ENCODE results near the gene IREB2.
"Not testable (repeated sequence)": the region's sequence is repeated elsewhere in the genome, so short reads cannot be mapped to it uniquely, and the experiment has no call there.

Gene IREB2

DNA sequence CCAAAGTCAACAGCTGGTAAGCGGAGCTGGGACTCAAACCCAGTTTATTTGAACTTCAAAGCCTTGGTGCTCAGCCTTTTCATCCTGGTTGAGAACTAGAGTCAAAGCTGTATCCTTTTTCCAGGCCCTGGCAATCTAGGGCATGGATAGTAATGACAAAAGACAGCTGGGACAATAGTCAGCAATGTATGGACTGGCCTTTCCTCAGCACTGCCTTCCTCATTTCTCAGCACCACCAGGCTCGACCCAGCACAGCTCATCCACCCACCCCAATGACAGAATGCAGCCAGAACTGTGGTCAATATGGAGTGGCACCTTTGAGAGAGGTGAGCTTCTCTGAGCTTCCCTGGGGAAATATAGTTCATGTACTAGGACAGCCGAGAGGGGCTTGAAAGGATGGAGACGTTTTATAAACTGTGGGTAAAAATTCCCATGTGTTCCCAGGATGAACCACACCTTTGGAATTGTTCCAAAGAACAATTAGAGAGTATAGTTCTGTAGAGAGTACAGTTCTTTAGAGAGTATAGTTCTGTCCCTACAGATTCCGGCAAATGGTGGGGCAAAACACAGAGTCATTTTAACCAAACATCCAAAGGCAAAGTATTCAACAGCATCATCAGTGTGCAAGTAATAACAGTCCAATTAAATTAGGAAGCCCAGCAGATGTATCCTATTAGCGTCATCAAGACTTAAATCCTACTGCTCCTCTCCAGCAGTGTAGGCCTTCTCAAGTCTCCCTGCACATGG lies 30.2 kb upstream of the IREB2 start:
- DNase-seq (ENCODE audit: low read depth) = no peak

DNA sequence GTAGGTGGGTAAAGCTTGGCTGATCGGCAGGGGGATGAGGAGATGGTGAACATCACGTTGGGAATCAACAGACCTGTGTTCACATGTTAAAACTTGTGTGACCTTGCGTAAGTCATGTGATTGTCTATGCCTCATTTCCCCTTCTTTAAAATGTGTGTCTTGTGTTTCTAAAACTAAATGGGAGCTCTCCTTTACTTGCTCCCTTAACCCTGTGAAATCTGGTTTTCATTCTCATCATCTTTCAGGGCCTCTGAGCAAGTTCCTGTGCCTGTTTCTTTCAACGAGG lies 29.7 kb upstream of the IREB2 start:
- DNase-seq (ENCODE audit: low read depth) = no peak

DNA sequence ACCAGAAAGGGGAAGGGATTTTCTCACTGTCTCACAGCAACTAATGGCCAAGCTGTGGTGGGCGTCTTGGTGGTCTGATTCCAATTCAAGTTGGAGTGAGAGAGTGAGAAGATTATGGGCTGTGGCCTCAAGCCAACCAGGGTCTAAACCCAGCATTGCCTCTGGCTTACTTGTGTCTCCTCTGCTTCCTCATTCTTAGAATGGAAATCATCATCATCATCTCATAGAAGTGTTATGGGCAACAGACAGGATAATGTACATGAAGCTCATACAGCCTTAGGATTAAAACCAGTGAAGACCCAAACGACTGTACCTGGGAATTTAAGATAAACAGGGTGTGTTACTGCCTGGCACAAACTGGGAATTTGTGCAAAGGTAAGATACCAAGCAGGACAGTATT lies 29.1 kb upstream of the IREB2 start:
- no peak for DNase-seq (ENCODE audit: low read depth)

DNA sequence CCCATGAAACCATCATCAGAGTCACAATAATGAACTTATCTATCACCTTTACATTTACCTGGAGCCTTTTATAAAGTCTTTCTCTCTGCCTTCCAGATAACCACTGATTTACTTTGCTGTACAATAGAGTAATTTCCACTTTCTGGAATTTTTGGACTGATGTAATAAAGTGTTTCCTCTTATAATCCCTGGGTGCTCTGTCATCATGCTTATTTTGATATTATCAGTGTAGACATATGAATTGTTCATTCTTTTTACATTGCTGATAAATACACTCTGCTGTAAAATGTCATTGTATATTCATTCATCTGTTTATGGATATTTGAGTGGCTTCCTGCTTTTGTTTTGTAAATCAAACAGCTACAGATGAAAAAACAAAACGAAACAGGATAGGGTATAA lies 27.0 kb upstream of the IREB2 start:
- DNase-seq (ENCODE audit: low read depth) = no peak

DNA sequence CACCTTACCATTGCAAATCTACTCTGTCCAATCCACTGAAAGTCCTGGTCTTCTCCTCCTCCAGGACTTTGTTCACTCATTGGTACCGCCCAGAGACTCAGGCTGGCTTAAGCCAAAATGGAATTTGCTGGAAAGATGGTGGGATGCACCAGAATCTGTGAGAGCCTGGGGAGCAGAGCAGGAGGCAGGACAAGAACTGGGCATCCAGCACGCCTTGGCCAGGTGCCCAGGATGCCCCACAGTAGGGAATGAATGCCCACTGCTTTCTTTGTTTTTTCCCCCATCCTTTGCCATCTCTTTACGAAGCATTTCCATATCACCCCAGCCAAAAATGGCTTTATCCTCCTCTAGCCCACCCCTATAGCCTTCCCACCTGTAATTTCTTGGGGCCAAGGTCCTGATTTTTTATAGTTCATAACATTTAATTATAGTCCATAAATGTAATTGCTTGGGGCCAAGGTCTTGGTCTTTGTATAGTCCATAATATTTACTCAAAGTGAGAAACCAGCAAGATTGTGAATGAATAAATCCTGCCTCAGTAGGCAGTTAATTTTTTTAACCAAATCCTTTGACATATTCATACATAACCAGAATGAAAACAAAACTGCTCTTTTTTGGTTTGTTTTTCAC lies 23.3 kb upstream of the IREB2 start:
- no peak for DNase-seq (ENCODE audit: low read depth)

DNA sequence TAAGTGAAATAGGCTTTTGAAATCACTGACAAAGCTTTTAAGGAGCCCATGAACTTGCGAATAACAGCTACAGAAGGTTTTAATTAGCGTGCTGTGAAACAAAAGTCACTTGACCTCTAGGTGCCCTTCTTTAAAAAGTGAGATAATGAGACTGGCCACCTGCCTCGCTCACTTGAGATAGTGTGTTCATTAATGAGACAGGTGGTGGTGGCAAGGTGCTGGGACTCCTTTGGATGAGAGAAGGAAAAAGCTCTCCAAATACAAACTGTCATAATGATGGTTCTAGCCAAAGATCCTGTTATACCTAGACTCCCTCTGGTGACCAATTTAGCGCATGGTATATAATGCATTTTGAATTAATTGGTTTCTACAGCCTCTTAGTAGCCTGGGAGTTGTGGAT lies 22.7 kb upstream of the IREB2 start:
- DNase-seq (ENCODE audit: low read depth) = no peak

DNA sequence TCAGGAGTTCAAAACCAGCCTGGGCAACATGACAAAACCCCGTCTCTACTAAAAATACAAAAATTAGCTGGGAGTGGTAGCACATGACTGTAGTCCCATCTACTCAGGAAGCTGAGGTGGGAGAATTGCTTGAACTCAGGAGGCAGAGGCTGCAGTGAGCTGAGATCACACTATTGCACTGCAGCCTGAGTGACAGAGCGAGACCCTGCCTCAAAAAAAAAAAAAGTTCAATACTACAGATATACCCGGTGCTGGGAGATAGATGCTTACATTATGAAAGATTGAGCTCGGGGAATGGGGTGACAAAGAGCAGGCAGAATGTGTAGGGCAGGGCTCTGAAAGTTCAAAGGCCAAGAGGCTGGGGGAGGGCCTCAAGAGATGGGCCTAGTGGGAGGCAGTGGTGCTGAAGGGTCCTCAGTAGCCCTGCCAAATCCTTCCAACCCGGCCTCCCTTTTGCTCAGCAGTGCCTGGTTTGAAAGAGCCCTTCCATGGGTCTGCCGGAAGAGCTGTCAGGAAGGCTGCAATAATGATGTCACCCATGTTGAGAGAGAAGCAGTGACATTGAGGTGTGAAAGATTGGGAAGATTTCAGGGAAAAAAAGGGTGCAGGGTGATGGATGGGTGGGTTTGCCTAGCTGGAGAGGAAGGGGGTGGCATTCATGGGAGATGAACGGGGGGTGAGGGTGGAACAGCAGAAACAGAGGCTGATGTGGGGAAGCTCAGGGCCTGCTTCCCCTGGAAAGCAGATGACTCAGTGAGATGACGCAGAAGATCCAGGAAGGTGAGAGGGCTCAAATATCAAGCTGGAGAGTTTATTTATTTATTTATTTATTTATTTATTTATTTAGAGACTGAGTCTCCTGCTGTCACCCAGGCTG lies 20.0 kb upstream of the IREB2 start:
- DNase-seq (ENCODE audit: low read depth) = no peak

DNA sequence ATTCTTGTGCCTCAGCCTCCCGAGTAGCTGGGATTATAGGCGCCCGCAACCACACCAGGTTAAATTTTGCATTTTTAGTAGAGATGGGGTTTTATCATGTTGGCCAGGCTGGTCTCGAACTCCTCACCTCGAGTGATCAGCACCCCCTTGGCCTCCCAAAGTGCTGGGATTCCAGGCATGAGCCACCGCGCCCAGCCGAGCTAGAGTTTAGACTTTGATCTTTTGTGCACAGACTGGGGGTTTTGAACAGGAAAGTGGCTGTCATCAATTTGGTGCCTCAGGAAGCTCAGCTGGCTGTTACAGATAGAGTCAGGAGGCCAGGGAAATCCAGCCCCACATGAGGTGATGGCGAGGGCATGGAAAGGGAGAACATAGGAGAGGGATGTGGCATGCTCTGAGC lies 19.3 kb upstream of the IREB2 start:
- no peak for DNase-seq (ENCODE audit: low read depth)

DNA sequence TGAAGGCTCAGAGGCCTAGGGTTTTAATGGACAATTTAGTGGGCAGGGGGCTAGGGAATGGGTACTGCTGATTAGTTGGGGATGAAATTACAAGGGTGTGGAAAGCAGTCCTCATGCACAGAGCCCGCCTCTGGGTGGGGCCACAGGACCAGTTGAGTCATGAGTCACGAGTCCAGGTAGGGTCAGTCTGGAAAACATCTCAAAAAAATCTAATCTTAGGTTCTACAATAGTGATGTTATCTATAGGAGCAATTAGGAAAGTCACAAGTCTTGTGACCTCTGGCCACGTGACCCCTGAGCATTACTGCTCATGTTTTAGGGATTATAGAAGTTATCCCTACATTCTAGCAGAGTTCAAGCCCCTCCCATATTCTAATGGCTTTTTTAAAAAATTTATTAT lies 18.6 kb upstream of the IREB2 start:
- DNase-seq (ENCODE audit: low read depth) = no peak

DNA sequence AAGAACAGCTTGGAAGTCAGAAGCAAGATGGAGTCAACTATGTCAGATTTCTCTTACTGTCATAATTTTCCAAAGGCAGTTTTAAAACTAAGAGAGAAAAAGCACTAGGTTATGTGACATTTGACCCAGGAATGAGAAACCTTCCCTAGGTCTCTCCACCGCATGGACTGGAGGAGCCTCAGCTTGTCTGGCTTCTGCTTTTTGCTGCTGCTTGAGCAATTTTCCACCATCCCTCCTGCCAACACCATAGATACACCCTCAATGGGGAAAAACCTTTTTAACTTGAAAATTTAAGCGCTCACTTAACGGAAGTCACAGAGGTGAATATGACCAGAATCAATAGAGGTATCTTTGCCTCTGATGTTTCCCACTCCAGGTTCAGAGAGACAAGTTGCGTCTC lies 17.8 kb upstream of the IREB2 start:
- no peak for DNase-seq (ENCODE audit: low read depth)

DNA sequence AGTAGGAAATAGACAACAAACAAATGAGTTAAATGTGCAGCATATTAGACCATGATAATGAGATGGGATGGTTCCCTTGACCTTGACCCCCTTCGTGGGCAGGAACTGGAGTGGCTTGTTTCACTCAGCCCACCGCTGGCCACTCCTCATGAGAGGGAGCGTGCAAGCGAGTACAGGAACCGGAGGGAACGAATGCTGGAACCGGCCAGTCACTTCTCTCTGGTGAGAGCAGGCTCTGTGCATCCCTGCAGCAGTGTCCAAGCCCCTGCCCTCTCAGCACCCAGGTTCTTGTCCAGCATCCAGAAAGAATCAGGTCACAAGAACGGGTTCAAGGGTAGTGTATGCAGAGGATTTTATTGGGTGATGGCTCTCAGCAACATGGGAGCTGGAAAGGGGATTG lies 17.2 kb upstream of the IREB2 start:
- DNase-seq (ENCODE audit: low read depth) = no peak

DNA sequence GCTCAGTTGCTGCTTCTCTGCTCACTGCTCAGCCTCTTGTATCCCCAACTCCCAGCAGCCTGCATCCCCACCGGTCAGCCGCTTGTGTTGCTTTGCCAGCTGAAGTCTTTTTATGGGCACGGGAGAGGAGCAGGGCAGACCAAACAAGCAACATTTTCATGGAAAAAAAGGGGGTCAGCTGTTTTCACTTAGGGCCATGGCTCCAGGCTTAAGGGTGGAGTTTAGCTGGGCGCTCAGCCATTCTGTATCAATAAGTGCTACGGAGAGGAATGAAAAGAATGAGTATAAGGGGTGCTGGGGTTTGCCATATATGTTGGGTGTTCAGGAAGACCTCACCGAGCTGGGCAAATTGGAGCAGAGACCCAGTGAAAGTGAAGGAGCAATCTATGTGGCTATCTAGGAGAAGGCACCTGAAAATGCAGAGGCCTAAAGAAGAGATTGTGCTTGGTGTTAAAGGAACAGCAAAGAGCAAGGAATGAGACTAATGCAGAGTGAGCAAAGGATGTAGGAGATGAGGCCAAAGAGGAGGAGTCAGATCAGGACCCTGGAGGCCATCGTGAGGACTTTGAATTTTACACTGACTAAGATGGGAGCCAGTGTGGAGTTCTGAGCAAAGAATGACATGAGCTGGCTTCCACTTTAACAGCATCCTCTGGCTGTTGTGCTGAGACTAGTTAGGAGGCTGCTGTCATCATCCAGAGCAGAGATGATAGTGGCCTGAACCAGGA lies 16.6 kb upstream of the IREB2 start:
- no peak for DNase-seq (ENCODE audit: low read depth)

DNA sequence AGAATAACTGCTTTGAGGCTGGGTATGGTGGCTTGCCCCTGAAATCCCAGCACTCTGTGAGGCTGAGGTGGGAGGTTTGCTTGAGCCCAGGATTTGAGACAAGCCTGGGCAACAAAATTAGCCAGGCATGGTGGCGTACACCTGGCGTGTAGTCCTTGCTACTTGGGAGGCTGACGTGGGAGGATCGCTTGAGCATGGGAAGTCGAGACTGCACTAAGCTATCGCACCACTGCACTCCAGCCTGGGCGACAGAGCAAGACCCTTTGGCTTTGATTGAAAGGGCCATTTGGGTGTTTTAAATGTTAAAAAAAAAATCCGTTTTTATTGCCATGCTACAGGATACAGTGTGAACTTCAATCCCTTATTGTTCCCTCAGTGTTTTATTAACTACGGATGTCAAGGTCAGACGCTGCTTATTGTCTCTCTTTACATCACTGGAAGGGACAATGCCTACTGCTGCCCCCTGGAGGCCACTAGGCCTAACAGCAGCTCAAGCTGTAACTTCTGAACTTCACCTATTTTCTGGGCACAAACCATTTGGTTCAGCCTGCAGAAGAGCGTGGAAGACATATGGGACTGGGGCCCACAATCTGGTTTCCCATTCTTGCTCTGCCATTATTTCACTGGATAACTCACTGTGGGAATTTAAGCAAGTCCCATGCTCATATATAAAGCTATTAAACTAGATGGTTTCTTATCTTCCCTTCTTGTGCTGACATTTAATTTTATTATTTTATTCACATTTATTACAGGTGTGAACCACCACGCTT lies 15.3 kb upstream of the IREB2 start:
- DNase-seq (ENCODE audit: low read depth) = peak; percentile 37

DNA sequence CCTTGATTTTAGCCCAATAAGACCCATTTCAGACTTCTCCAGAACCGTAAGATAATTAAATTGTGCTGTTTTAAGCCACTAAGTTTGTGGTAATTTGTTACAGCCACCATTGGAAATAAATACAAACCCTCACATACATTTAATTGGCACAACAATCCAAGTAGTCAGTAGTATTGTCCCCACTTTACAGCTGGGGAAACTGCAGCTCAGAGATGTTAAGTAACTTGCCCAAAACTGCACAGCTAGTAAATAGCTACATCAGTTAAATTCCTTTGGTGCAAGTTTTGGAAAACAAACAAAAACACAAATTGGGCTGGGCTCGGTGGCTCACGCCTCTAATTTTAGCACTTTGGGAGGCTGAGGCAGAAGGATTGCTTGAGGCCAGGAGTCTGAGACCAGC lies 13.3 kb upstream of the IREB2 start:
- DNase-seq (ENCODE audit: low read depth) = no peak

DNA sequence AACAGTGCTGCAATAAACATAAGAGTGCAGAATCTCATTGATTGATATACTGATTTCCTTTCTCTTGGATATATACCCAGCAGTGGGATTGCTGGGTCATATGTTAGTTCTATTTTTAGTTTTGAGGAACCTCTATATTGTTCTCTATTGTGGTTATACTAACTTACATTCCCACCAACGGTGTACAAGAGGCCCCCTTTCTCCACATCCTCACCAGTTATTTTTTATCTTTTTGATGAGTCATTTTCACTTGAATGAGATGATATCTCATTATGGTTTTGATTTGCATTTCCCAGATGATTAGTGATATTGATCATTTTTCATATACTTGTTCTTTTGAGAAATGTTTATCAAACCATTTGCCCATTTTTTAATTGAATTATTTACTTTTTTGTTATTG lies 12.4 kb upstream of the IREB2 start:
- DNase-seq (ENCODE audit: low read depth) = no peak

DNA sequence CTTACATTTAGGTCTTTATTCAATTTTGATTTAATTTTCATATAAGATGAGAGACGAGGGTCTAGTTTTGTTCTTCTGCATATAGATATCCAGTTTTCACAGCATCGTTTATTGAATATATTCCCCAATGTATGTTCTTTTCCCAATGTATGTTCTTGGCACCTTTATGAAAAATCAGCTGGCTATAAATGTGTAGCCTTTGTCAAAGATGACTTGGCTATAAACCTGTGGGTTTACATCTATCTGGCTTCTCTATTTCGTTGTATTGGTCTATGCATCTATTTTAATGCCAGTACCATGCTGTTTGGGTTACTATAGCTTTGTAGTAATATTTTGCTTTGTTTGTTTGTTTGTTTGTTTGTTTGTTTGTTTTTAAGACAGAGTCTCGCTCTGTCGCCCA lies 11.7 kb upstream of the IREB2 start:
- DNase-seq (ENCODE audit: low read depth) = no peak

DNA sequence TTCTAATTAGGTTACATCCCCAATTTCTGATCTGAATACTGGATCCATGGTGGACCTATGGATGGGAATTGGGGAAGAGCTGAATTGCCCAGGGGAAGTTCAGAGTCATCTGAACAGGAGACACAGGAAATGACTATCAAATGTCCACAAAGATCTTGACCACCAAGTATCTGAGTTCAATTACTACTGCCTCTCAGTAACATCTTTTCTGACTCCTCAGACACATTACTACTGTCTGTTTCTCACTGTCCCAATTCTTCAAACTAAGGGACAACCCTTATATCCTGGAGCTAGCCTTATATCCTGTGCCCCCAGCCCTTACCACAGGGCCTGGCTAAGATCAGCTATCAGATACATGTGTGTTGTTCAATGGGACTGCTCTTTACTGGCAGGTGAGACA lies 10.1 kb upstream of the IREB2 start:
- no peak for DNase-seq (ENCODE audit: low read depth)

DNA sequence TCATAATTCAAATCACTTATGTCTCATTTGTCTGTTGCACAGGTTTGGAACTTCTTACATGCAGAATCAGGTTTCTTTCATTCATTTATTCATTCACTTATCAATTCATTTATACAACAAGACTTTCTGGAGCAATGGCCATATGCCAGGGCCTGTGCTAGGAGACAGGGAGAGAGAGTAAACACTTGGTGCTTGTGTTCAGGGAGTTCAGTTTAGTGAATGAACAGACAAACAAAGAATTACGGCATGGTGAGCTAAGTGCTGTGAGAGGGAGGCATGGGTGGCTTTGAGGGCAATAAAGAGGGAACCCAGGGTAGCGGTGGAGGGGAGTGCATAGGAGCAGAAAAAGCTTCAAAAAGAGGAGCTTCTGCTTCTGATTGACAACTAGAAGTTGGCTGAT lies 8.5 kb upstream of the IREB2 start:
- DNase-seq (ENCODE audit: low read depth) = no peak

DNA sequence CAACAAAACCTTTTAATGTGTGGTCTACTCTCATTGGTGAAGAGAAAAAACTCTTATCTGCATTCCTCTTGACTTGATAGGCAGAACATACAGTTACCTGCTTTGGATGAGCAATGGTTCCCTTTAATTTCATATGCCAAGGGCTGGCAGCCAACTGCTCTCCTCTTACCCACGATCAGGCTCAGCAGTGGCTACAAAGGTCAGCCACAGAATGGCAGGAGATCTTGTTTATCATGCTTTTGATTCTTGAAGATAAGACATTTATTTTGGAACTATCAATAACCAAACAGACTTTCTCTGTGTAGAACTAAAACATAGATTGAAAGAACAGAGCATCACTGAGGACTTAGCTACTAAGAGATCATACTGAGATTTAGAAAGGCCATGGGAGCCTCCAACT lies 6.1 kb upstream of the IREB2 start:
- DNase-seq (ENCODE audit: low read depth) = no peak

DNA sequence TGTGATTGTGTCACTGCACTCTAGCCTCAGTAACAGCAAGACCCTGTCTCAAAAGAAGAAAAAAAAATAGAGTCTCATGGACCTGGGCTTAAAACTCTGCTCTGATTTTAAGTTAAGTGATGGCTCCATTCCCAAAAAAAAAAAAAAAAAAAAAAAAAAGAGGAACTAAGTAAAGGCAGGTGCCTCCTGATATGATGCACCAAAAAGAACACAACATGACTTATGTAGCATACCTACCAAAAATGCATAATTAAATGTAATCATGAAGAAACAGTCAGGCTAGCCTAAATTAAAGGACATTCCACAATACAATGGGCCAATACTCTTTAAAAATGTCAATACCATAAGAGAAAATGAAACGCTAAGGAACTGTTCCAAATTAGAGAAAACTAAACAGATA lies 5.4 kb upstream of the IREB2 start:
- no peak for DNase-seq (ENCODE audit: low read depth)

DNA sequence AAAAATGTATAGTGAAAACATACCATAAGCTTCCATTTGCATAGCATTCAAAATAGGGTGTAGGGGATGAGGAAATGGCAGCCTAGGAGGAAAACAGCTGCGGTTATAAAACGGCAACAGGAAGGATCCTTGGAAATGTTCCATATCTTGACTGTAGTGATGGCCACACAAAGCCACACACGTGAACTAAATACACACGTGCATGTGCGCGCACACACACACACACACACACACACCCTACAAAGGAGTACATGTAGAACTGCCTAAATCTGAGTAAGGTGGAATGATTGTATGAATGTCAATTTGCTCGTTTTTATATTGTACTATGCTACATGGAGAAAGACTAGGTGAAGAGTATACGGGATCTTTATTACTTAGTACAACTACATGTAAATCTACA lies 3.9 kb upstream of the IREB2 start:
- no peak for DNase-seq (ENCODE audit: low read depth)

DNA sequence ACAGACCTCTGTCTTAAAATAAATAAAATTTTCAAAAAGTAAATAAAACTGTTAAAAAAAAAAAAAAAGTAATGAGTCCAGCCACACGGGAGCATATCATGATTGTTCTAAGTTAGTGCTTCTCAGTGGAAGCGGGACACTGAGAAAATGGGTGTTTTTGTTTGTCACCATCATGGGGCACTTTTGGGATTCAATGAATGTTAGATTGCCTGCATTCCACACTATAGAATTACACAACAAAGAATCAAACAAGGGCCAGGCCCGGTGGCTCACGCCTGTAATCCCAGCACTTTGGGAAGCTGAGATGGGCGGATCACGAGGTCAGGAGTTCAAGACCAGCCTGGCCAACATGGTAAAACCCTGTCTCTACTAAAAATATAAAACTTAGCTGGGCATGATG lies 3.3 kb upstream of the IREB2 start:
- DNase-seq (ENCODE audit: low read depth) = not testable (repeated sequence)

Measured in activated T-cell treated with anti-CD3 and anti-CD28 coated beads for 24 hours (primary cell).